NB4 (cell line): ENCODE results near the gene ARIH1.

Experiments
- CTCF ChIP-seq: IDR thresholded peaks from one replicate; pipeline ENCODE4 v1.5.1; 2012; ENCODE audit warnings: low read depth, low read length
- MAX ChIP-seq: IDR thresholded peaks from 2 replicates; pipeline ENCODE4 v1.6.1; 2011; ENCODE audit warnings: low read depth, low read length
- MYC ChIP-seq: IDR thresholded peaks from 2 replicates; pipeline ENCODE4 v1.6.1; 2011; ENCODE audit warnings: low read depth, low read length
- POLR2A ChIP-seq: IDR thresholded peaks from 2 replicates; pipeline ENCODE4 v1.6.1; 2011; ENCODE audit warnings: mild to moderate bottlenecking; ENCODE audit not compliant: insufficient read length; ENCODE audit errors: extremely low read depth

GRCh38 chr15:72486144-72486543, 12.0 kb downstream of the ARIH1 start:
- TF ChIP-seq CTCF = no peak
- no peak for TF ChIP-seq POLR2A
- TF ChIP-seq MYC = no peak
- TF ChIP-seq MAX = no peak
